Fibroblast of the aortic adventitia (primary cell): ENCODE data around the gene TBX1. TPM values are rescaled to one million over a fixed set of nuclear protein-coding genes. Genes with fewer than 3 reads are reported as not detected.

Source experiments
- DNase-seq: peaks from one replicate; pipeline ENCODE4 v3.0.0-alpha.2; 2010; ENCODE audit warnings: low read depth
- H3K4me3 ChIP-seq: 2 replicates; pipeline ENCODE4 v1.5.1; 2011; ENCODE audit warnings: low read depth, mild to moderate bottlenecking, control low read depth, low read length, moderate library complexity
- total RNA-seq: library from RNA; depleted of rRNA; stranded (reverse); fragments of >200 nt; gene quantifications from 2 replicates; pipeline ENCODE4 v1.2.3, GENCODE V29; 2012; ENCODE audit warnings: low replicate concordance
- TF ChIP-seq, protein P1 (sequence below): IDR thresholded peaks from 2 replicates; pipeline ENCODE4 v1.5.1; 2011; ENCODE audit warnings: mild to moderate bottlenecking, low read length, control low read depth, inconsistent platforms; ENCODE audit not compliant: insufficient read depth

The TBX1 gene
- total RNA-seq, 1 donor = 2.8 TPM

- DNase-seq = no peak
- H3K4me3 ChIP-seq = no peak overlapping the region
- TF ChIP-seq, protein P1, sequence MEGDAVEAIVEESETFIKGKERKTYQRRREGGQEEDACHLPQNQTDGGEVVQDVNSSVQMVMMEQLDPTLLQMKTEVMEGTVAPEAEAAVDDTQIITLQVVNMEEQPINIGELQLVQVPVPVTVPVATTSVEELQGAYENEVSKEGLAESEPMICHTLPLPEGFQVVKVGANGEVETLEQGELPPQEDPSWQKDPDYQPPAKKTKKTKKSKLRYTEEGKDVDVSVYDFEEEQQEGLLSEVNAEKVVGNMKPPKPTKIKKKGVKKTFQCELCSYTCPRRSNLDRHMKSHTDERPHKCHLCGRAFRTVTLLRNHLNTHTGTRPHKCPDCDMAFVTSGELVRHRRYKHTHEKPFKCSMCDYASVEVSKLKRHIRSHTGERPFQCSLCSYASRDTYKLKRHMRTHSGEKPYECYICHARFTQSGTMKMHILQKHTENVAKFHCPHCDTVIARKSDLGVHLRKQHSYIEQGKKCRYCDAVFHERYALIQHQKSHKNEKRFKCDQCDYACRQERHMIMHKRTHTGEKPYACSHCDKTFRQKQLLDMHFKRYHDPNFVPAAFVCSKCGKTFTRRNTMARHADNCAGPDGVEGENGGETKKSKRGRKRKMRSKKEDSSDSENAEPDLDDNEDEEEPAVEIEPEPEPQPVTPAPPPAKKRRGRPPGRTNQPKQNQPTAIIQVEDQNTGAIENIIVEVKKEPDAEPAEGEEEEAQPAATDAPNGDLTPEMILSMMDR = no peak
Observed at GRCh38 chr22:19732403-19733113, 28.0 kb upstream of the TBX1 start.

DNA sequence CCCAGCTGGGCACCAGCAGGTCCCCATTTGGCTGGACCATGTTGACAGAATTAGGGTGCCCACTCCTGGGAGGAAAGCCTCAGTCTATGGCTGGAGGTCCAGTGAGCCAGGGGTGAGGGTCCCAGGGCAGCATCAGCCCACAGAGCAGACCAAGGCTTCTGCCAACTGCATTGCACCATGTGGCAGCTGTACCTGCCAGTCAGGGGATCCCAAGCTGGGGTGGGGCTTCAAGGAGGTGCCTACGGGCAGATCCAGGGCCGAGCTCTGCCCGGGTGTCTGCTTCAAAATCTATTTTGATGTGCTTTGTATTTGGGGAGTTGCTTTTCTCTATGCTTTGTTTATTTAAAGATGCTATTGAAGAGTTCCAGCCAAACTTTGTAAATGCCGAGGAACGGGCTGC, 26.8 kb upstream of the TBX1 start:
- H3K4me3 ChIP-seq = no peak overlapping the region
- DNase-seq = no peak
- TF ChIP-seq, protein P1 = no peak

DNA sequence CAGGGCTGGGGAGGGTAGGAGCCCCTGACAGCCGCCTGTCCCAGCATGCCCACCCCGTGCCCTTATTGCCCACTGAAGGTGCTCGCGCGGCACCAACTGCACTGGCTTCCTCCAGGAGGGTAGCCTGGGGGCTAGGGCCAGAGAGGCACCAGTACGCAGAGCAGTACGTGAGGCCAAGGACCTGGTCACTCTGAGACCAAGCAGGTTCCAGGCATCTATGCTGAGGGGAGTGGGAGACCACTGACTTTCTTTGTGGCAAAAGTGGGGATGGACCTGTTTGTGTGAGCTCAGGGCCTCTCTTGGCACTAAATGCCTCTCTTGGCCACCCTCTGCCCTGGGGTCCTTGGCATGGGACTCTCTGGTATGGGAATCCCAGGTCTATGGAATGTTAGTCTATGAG, 26.4 kb upstream of the TBX1 start:
- DNase-seq = no peak
- TF ChIP-seq, protein P1 = no peak
- H3K4me3 ChIP-seq = no peak overlapping the region

DNA sequence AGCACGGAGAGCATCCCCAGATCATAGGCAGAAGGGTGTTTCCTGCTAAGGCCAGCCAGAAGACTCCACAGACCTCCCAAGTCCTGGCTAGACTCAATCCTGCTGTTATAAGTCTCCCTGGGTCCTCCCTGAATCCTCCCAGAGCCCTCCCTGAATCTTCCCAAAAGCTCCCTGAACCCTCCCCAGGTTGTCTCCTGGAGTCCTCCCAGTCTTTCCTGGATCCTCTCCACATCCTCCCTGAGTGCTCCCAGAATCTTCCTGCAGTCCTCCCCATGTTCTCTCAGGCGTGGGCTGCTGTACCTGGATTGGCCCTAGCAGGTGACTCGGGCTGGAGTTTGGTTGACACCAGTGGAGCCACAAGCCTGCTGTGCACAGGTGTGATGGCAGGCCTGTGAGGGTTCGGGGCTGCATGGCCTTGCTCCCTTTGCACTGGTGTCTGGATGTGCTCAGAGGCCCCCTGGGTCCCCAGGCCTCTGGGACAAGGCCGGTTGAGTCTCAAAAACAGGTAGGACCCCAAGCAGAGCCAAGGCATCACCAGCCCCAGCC, 25.7 kb upstream of the TBX1 start:
- TF ChIP-seq, protein P1 = no peak
- H3K4me3 ChIP-seq = no peak overlapping the region
- no peak for DNase-seq

DNA sequence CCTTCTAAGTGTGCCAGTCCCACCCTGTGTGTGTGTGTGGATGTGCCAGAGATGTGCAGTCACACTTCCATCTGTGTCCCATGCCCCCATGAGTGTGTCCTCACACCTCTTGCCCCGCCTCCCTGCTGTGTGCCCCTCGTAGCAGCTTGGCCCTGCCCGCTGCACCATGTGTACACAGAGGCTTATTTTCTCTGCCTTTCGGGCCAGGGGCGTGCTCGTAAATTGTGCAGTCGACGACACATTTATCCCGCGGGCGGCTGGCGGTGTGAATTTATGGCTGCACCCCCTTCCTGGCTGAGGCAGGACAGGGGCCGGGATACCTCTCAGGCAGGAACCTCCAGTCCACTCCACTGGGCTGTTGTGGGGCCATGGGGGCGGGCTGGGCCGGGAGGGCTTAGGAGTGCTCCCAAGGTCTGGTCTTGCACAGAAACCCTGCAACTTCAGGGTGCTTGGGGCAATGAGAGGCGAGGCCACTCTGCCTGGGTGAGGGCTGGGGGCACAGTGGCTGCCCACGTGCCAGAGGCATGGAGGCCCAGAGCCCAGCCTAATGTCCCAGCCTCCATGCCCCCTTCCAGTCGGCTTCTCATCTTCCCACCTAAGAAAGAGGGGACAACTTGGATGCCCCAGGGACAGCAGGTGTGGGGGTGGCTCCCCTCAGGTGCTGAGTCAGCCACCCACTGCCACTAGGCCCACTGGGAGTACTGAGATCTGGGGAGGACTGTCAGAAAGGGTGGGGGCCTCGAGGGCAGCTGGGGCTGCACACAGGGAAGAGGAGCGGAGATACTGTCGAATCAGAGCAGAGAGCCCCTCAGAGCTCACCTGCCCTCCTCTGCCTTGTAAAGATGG, 24.7 kb upstream of the TBX1 start:
- TF ChIP-seq, protein P1 = no peak
- DNase-seq = no peak
- H3K4me3 ChIP-seq = no peak overlapping the region

GRCh38 chr22:19737846-19738663, 22.5 kb upstream of the TBX1 start:
- no peak overlapping the region for H3K4me3 ChIP-seq
- no peak for DNase-seq
- TF ChIP-seq, protein P1 = no peak
